Upper lobe of left lung (tissue), 6 donors: Measurements from ENCODE around the gene CALCOCO2. TPM values are rescaled to one million over a fixed set of nuclear protein-coding genes. Genes with fewer than 3 reads are reported as not detected.

Experiments
- ATAC-seq, 2 donors: fragments of 200-7000 bp; cut with Tn5 transposase; one replicate each; pipeline ENCODE4 v1.9.1; 2022; ENCODE audit warnings: mild to moderate bottlenecking in 2 of 2, moderate library complexity in 2 of 2; ENCODE audit not compliant: low FRiP score in 2 of 2
- DNase-seq, 2 donors: peaks; one replicate each; pipeline ENCODE4 v3.0.0-alpha.2; 2019 to 2020
- H3K27ac ChIP-seq, 4 donors: fragments of 200-600 bp; sonication (generic); one replicate each; pipeline ENCODE4 v1.5.1; 2016 to 2019
- H3K27me3 ChIP-seq, 4 donors: fragments of 200-600 bp; sonication (generic); one replicate each; pipeline ENCODE4 v1.5.1; 2017 to 2019
- H3K36me3 ChIP-seq, 4 donors: fragments of 200-600 bp; sonication (generic); one replicate each; pipeline ENCODE4 v1.5.1; 2016 to 2019
- H3K4me1 ChIP-seq, 4 donors: fragments of 200-600 bp; sonication (generic); one replicate each; pipeline ENCODE4 v1.5.1; 2018 to 2019
- H3K4me3 ChIP-seq, 4 donors: fragments of 200-600 bp; sonication (generic); one replicate each; pipeline ENCODE4 v1.5.1; 2017 to 2019; ENCODE audit warnings: mild to moderate bottlenecking in 2 of 4, moderate library complexity in 1 of 4
- H3K9me3 ChIP-seq, 4 donors: fragments of 200-600 bp; sonication (generic); one replicate each; pipeline ENCODE4 v1.5.1; 2018 to 2019
- CTCF ChIP-seq, 6 experiments: fragments of 450-650 bp in 4 of 6; fragments of 200-600 bp in 2 of 6; sonication (generic) in 2 of 6; IDR thresholded peaks; one replicate each; pipeline ENCODE4 v1.5.1; 2016 to 2019; ENCODE audit warnings: antibody characterized with exemption in 6 of 6
- EP300 ChIP-seq, 4 donors: sonication (generic); formaldehyde crosslinking; IDR thresholded peaks; one replicate each; pipeline ENCODE4 v1.5.1; 2017; ENCODE audit warnings: antibody characterized with exemption in 4 of 4, control low read depth in 2 of 4
- POLR2A ChIP-seq, 4 donors: fragments of 450-650 bp; IDR thresholded peaks; one replicate each; pipeline ENCODE4 v1.5.1; 2016 to 2017; ENCODE audit warnings: antibody characterized with exemption in 4 of 4, mild to moderate bottlenecking in 2 of 4
- POLR2AphosphoS5 ChIP-seq, 2 donors: sonication (generic); formaldehyde crosslinking; IDR thresholded peaks; one replicate each; pipeline ENCODE4 v1.5.1; 2017; ENCODE audit warnings: antibody characterized with exemption in 2 of 2
- WGBS, 2 donors: methylation state at CpG; one replicate each; pipeline ENCODE4 v1.1.5; 2017 to 2018; 5-methylcytosine and 5-hydroxymethylcytosine counted together
- total RNA-seq, 6 donors: library from RNA; depleted of rRNA in 4 of 6; stranded (reverse); fragments of >200 nt in 4 of 6; gene quantifications; one replicate each; pipeline versions ENCODE4 v1.1.0 to v1.2.1, GENCODE V29; 2016 to 2021
- donor health status: DM: no; HTN: no; CAD: no; lungs with moderate emphysema.
- donor health status: DM: no; HTN: yes; CAD: no; lungs with severe emphysema.

Gene CALCOCO2
- total RNA-seq, 6 donors from 2014 or later = 123 to 330 (median 180) TPM

DNA sequence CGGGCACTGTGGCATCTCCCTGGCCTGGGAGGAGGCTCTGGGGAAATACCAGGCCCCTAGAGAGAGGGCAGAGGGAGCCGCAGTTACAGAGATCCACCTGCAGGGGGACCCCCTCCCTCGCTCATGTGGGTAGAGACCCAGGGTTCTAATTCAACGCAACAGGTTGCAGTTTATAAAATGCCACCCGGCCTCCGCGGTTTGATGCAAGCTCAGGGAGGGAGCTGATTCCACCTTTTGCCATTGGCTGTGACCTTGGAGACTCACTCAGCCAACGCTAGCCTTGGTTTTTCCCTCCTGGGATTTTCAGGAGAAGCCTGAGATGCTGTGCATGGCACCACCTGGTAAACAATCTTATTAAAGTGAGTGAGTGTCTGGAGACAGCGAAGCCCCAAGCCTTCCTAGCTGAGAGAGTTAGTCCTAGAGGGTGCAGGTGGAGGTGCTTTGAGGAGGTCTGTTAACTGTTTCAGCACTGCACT, 25.9 kb upstream of the CALCOCO2 start:
- H3K36me3 ChIP-seq = no peaks in the 10 kb centered on the region
- no peaks in the 10 kb centered on the region for H3K27me3 ChIP-seq
- no peaks in the 10 kb centered on the region for H3K9me3 ChIP-seq
- ATAC-seq (peak; percentile 82 to 89), DNase-seq (peak in 1 of 2 donors; percentile 56)
- H3K27ac ChIP-seq = no peak overlapping the region
- WGBS, 2 donors = 8 to 14% methylated on average over 4 to 9 of the region's 9 CpGs
- no peak overlapping the region for H3K4me3 ChIP-seq
- H3K4me1 ChIP-seq = peaks cover 6 to 20% (median 17%) of the 10 kb centered on the region in 4 donors
- TF ChIP-seq CTCF (IDR thresholded peaks at IDR 0.05) (peak; percentile 81 to 92 (median 88)), EP300 (IDR thresholded peaks at IDR 0.05) (no peak)

DNA sequence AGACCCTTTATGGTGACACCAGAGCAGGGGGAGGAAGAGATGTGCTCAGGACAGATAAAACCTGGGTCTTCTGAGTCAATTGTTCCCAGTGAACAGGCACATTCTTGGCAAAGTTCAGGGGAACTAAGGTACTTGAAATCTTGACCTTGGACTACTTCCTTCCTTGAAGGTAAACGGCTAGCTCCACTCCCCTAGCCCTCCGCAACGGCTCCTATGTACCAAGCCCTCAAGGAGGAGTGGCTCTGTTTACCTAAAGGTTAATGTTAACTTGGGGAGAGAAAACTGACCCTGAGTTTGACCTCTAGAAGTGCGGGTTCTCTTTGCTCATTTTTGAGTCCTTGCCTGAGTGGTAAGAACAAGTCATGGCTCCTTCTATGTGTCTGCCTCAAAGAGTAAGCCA, 21.7 kb upstream of the CALCOCO2 start:
- TF ChIP-seq POLR2AphosphoS5 (IDR thresholded peaks at IDR 0.05) = peak in 1 of 2 donors; percentile 20
- TF ChIP-seq POLR2A (IDR thresholded peaks at IDR 0.05) = no peak
- TF ChIP-seq CTCF (IDR thresholded peaks at IDR 0.05) = no peak
- peak in 1 of 4 donors; percentile 61 for TF ChIP-seq EP300 (IDR thresholded peaks at IDR 0.05)
- Histone ChIP-seq H3K4me1 (peaks cover 0 to 16% (median 9%) of the 10 kb centered on the region in 4 donors), H3K4me3 (no peak overlapping the region), H3K36me3 (no peaks in the 10 kb centered on the region), H3K9me3 (no peaks in the 10 kb centered on the region), H3K27ac (peak overlapping the region in 1 of 4 donors; percentile 44), H3K27me3 (no peaks in the 10 kb centered on the region)
- peak; percentile 40 to 76 for ATAC-seq
- DNase-seq = peak in 1 of 2 donors; percentile 80
- 31 to 56% methylated on average over 4 of the region's 4 CpGs for WGBS, 2 donors

GRCh38 chr17:48812001-48812400, 18.8 kb upstream of the CALCOCO2 start:
- Histone ChIP-seq H3K4me1 (peaks cover 4 to 20% (median 9%) of the 10 kb centered on the region in 4 donors), H3K9me3 (no peaks in the 10 kb centered on the region), H3K27ac (no peak overlapping the region), H3K4me3 (no peak overlapping the region), H3K27me3 (peaks cover 0 to under 1% (median 0%) of the 10 kb centered on the region in 4 donors), H3K36me3 (no peaks in the 10 kb centered on the region)
- DNase-seq = no peak
- no peak for ATAC-seq
- 53 to 70% methylated on average over 3 of the region's 3 CpGs for WGBS, 2 donors
- TF ChIP-seq POLR2A (IDR thresholded peaks at IDR 0.05) = no peak
- TF ChIP-seq POLR2AphosphoS5 (IDR thresholded peaks at IDR 0.05) = no peak
- TF ChIP-seq CTCF (IDR thresholded peaks at IDR 0.05) = no peak
- TF ChIP-seq EP300 (IDR thresholded peaks at IDR 0.05) = no peak

GRCh38 chr17:48814504-48814903, 16.3 kb upstream of the CALCOCO2 start:
- H3K36me3 ChIP-seq = no peaks in the 10 kb centered on the region
- H3K4me1 ChIP-seq = peaks cover 10 to 25% (median 17%) of the 10 kb centered on the region in 4 donors
- ATAC-seq = peak in 1 of 2 donors; percentile 42
- WGBS, 2 donors = 34 to 39% methylated on average over 7 of the region's 7 CpGs
- no peak for DNase-seq
- no peaks in the 10 kb centered on the region for H3K9me3 ChIP-seq
- TF ChIP-seq EP300 (IDR thresholded peaks at IDR 0.05) = no peak
- peak; percentile 51 to 75 (median 57) for TF ChIP-seq CTCF (IDR thresholded peaks at IDR 0.05)
- H3K4me3 ChIP-seq = no peak overlapping the region
- peaks cover 0 to 6% (median 0%) of the 10 kb centered on the region in 4 donors for H3K27me3 ChIP-seq
- no peak overlapping the region for H3K27ac ChIP-seq

GRCh38 chr17:48815311-48815710, 15.5 kb upstream of the CALCOCO2 start:
- H3K36me3 ChIP-seq = no peaks in the 10 kb centered on the region
- no peak overlapping the region for H3K27ac ChIP-seq
- peaks cover 0 to 6% (median 0%) of the 10 kb centered on the region in 4 donors for H3K27me3 ChIP-seq
- no peak overlapping the region for H3K4me3 ChIP-seq
- TF ChIP-seq CTCF (IDR thresholded peaks at IDR 0.05) (no peak), EP300 (IDR thresholded peaks at IDR 0.05) (no peak), POLR2AphosphoS5 (IDR thresholded peaks at IDR 0.05) (no peak)
- WGBS, 2 donors = 68 to 72% methylated on average over 3 of the region's 3 CpGs
- DNase-seq = no peak
- ATAC-seq = no peak
- H3K9me3 ChIP-seq = no peaks in the 10 kb centered on the region
- peaks cover 10 to 22% (median 17%) of the 10 kb centered on the region in 4 donors for H3K4me1 ChIP-seq
